Measurements from ENCODE around the gene NCLN. TPM values are rescaled to one million over a fixed set of nuclear protein-coding genes. Genes with fewer than 3 reads are reported as not detected.
"Not testable (repeated sequence)": the region's sequence is repeated elsewhere in the genome, so short reads cannot be mapped to it uniquely, and the experiment has no call there.

The NCLN gene
- total RNA-seq, 2 donors from 2014 or later, result 32.8 to 48.9 TPM

GRCh38 chr19:3208317-3209207 is 22.8 kb downstream of the NCLN start:
- DNase-seq (peak; percentile 18), ATAC-seq (no peak)
- intact Hi-C loops (cut with DNase I), result no loop called here

DNA sequence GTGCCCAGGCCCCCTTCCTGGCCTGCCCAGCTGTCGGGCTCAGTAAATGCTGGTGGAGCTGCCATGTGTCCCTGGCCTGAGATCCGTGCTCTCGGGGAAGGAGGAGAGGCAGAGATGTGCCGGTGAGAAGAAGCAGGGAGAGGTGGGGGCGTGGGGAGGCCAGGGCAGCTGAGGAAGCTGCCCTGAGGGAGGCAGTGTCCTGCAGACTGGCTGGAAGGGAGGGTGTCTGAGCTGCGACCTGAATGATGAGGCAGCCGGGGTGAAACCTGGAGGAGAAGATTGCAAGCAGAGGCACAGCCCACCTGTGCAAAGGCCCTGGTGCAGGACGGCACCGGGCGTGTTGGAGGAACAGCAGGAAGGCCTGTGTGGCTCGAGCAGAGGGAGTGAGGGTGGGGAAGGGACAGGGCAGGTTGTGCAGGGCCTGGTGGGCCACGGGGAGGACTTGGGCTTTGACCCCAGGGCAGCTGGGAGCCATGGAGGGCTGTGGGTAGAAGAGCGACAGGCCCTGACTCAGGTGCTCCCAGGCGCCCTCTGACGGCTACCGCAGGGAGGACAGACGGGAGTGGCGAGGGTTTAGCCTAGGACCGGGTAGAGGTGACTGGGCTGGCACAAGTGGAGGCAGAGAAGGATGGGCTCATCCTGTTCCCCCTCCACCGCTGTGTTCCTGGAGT is 24.8 kb downstream of the NCLN start:
- intact Hi-C loops (cut with DNase I), result no loop called here
- peak; percentile 43 to 74 for ATAC-seq

GRCh38 chr19:3211191-3211590 is 25.5 kb downstream of the NCLN start:
- ATAC-seq (no peak), DNase-seq (no peak)
- intact Hi-C loops (cut with DNase I), result no loop called here

More for the DNA sequence above, 24.8 kb downstream of the NCLN start:
- DNase-seq, result peak; percentile 52

DNA sequence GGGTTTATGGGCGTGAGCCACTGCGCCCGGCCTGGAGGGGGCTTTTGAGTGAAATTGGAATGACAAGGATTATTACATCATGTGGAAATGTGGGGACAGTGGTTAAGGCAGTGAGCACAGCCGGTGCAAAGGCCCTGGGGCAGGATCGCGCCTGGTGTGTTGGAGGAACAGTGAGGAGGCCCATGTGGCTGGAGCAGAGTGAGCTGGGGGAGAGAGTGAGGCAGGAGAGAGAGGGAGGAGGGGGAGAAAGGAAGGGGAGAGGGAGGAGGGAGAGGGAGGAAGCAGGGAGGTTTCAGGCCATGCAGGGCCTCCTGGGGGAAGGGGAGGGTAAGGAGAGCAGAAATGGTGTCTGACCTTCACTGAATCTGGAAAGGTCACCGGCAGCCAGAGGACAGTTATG is 27.4 kb downstream of the NCLN start:
- no peak for DNase-seq
- intact Hi-C loops (cut with DNase I), result no loop called here
- no peak for ATAC-seq

DNA sequence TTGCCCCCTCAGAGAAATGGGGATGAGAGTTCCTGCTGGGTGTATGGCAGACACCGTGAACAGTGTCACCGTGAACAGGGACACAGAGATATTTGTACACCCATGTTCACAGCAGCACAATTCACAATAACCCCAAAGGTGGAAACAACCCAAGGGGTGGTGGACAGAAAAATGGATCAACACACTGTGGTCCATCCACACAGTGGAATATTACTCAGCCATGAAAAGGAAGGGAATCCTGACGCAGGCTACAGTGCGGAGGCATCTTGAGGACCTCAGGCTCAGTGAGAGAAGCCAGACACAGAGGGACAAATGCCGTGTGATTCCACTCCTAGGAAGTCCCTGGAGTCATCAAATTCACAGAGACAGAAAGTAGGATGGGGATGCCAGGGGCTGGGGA is 31.1 kb downstream of the NCLN start:
- ATAC-seq, result no peak
- no peak for DNase-seq
- intact Hi-C loops (cut with DNase I), result no loop called here

- intact Hi-C loops (cut with DNase I), result loop anchor here in 1 of 2 donors (10.0 kb wide), 1 partner anchor 254 kb away; no protein-coding TSS in a partner anchor
- DNase-seq, result no peak
- no peak for ATAC-seq
These were observed 34.8 kb downstream of the NCLN start for GRCh38 chr19:3220576-3220975.

DNA sequence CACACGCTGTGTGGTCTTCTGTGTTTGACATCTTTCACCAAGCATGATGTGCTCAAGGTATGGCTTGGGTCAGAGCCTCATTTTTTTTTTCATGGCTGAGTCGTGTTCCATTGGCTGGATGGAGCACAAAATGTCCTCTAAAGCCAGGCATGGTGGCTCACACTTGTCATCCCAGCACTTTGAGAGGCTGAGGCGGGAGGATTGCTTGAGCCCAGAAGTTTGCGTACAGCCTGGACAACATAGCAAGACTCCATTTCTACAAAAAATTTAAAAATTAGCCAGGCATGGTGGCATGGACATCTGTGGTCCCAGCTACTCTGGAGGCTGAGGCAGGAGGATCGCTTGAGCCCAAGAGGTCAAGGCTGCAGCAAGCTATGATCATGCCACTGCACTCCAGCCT is 35.8 kb downstream of the NCLN start:
- intact Hi-C loops (cut with DNase I), result loop anchor here in 1 of 2 donors (10.0 kb wide), 1 partner anchor 253 kb away; no protein-coding TSS in a partner anchor
- DNase-seq, ATAC-seq: not testable (repeated sequence)

- DNase-seq (no peak), ATAC-seq (no peak)
- intact Hi-C loops (cut with DNase I), result loop anchor here in 1 of 2 donors (10.0 kb wide), 1 partner anchor 252 kb away; no protein-coding TSS in a partner anchor
These were observed 37.0 kb downstream of the NCLN start for GRCh38 chr19:3222709-3223108.

- ATAC-seq (peak; percentile 72 to 81), DNase-seq (peak; percentile 61)
- intact Hi-C loops (cut with DNase I), result loop anchor here in 1 of 2 donors (10.0 kb wide), 1 partner anchor 250 kb away; no protein-coding TSS in a partner anchor
These were observed 38.8 kb downstream of the NCLN start, which contains the start of gene CELF5 for GRCh38 chr19:3224346-3225168. TSS of gene CELF5 (plus strand) at chr19:3224661. CDS start at chr19:3224740, 79 bp downstream.

DNA sequence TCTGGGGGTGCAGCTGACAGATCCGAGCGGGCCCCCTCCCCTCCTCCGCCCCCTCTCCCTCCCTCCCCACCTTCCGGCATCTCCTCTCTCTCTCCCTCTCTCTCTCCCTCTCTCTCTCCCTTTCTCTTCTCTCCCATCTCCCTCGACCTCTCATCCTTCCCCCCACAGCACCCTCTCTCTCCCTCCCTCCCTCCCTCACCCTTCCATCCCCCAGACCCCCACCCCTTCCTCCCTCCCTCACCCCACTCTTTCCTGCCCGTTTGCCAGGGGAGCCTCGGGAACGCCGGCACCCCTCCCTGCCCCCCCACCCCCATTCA is 39.4 kb downstream of the NCLN start:
- intact Hi-C loops (cut with DNase I), result loop anchor here in 1 of 2 donors (10.0 kb wide), 1 partner anchor 250 kb away; no protein-coding TSS in a partner anchor
- DNase-seq (no peak), ATAC-seq (no peak)

- ATAC-seq, result no peak
- DNase-seq, result no peak
- intact Hi-C loops (cut with DNase I), result loop anchor here in 1 of 2 donors (10.0 kb wide), 1 partner anchor 249 kb away; no protein-coding TSS in a partner anchor
These were observed 40.0 kb downstream of the NCLN start for GRCh38 chr19:3225677-3226093.

DNA sequence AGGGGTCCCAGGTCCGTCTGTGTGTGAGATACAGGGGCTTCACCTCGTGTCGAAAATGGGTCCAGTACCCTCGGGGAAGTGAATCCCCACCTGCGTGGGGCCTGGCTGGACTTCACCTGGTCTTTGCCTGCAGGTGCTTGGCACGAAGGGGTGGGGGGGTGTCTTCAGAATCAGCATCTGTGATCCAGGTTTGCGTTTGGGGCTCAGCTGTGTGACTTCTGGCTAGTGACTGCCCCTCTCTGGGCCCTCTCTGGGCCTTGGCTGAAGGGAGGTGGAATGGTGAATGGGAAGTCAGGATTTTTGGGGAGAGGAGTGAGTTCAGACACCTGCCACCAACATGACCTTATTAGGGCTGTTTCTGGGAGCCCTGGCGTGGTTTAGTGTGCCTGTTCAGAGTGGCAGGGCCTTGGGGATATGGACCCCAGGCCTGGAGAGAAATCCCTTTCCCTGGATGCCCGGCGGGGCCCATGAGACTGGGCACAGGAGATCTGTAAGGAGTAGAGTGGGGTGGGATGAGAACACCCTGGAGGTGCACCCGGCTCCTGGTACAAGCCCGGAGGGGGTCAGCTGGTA is 41.4 kb downstream of the NCLN start:
- intact Hi-C loops (cut with DNase I), result loop anchor here in 1 of 2 donors (10.0 kb wide), 1 partner anchor 248 kb away; no protein-coding TSS in a partner anchor
- DNase-seq, result no peak
- no peak for ATAC-seq

GRCh38 chr19:3229346-3229743 is 43.6 kb downstream of the NCLN start:
- no peak for DNase-seq
- ATAC-seq, result no peak
- intact Hi-C loops (cut with DNase I), result loop anchor here in 1 of 2 donors (10.0 kb wide), 1 partner anchor 245 kb away; no protein-coding TSS in a partner anchor

DNA sequence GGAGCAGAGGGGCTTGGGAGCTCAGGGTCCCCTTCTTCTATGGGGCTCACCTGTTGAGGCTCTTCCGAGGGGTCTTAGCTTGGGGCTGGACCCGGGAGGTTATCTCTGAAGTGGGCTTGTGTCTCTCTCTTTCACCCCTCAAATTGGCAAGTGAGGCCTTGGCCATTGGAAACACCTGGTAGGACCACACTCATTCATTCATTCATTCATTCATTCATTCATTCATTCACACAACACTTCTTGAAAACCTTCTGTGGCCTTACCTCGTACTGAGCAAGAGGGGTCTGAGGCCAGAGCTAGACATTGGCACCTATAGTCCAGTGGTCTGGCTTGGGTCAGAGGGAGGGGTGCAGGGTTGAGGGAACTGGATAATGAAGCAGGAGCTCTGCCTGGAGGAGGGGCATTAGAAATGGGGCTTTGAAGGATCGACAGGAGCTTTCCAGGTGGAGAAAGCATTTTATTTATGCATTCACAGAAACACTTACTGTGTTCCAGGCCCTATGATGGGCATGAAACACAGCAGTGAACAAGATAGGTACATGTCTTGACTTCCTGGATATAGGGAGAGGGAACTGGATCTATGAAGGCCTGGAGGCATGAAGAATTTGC is 44.3 kb downstream of the NCLN start:
- no peak for DNase-seq
- intact Hi-C loops (cut with DNase I), result loop anchor here in 1 of 2 donors (10.0 kb wide), 1 partner anchor 245 kb away; no protein-coding TSS in a partner anchor
- no peak for ATAC-seq

DNA sequence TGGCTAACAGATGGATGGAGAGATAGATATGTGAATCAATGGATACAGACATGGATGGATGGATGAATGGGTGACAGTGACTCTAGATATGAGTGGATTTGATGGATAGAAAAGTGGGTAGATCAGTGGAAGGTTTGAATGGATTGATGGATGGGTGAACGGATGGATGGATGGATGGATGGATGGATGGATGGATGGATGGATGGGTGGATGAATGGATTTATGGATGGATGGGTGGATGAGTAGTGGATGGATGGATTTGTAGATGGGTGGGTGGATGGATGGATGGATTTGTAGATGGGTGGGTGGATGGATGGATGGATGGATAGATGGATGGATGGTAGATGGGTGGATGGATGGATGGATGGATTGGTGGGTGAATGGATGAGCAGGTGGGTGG is 45.6 kb downstream of the NCLN start:
- no peak for DNase-seq
- intact Hi-C loops (cut with DNase I), result no loop called here
- ATAC-seq, result no peak

- no peak for ATAC-seq
- intact Hi-C loops (cut with DNase I), result no loop called here
- DNase-seq, result no peak
These were observed 47.4 kb downstream of the NCLN start for GRCh38 chr19:3233116-3233515.

GRCh38 chr19:3233831-3234230 is 48.1 kb downstream of the NCLN start:
- intact Hi-C loops (cut with DNase I), result no loop called here
- ATAC-seq, result no peak
- DNase-seq, result no peak

DNA sequence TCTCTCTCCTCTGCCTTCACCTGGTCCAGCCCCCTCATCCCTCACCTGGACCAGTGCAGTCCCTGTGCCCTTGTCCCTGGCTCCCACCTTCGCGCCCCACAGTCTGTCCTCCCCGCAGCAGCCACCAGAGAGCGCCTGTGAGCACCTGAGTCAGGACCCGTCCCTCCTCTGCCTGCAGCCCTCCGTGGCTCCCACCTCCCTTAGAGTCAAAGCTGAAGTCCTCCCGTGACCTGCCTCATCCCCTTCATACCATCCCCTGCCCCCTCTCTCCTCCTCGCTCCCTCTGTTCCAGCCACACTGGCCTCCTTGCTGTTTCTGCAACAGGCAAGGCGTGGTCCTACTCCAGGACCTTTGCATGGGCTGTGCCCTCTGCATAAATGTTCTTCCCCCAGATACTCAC is 49.1 kb downstream of the NCLN start:
- DNase-seq, result no peak

More for the DNA sequence above, 49.1 kb downstream of the NCLN start:
- intact Hi-C loops (cut with DNase I), result no loop called here
- ATAC-seq, result no peak

Measured in left cardiac atrium (tissue), 4 donors.